Measurements from ENCODE around the gene CCDC17. TPM values are rescaled to one million over a fixed set of nuclear protein-coding genes. Genes with fewer than 3 reads are reported as not detected.
"Not testable (repeated sequence)": the region's sequence is repeated elsewhere in the genome, so short reads cannot be mapped to it uniquely, and the experiment has no call there.

CCDC17 gene
- total RNA-seq, 1 donor = 0.72 TPM

DNA sequence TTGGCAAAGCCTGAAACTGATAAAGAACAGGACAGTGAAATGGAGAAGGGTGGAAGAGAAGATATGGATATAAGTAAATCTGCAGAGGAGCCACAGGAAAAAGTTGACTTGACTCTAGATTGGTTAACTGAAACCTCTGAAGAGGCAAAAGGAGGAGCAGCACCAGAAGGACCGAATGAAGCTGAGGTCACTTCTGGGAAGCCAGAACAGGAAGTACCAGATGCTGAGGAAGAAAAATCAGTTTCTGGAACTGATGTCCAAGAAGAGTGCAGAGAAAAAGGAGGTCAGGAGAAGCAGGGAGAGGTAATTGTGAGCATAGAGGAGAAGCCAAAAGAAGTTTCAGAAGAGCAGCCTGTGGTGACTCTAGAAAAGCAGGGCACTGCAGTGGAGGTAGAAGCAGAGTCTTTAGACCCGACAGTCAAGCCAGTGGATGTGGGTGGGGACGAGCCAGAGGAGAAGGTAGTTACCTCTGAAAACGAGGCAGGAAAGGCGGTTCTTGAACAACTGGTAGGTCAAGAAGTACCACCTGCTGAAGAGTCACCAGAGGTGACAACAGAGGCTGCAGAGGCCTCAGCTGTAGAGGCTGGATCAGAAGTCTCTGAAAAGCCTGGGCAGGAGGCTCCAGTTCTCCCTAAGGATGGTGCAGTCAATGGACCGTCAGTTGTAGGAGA lies 16.3 kb downstream of the CCDC17 start:
- H3K27me3 ChIP-seq (ENCODE audit: insufficient read depth, low read length) = no peaks in the 10 kb centered on the region
- no peak overlapping the region for H2AFZ ChIP-seq (ENCODE audit: low read length)
- peaks cover 46% of the 10 kb centered on the region for H3K36me3 ChIP-seq (ENCODE audit: insufficient read depth, low read length)
- H3K4me3 ChIP-seq (ENCODE audit: insufficient read depth, low read length) = no peak overlapping the region
- peaks cover 11% of the 10 kb centered on the region for H3K79me2 ChIP-seq (ENCODE audit: insufficient read depth, low read length)
- TF ChIP-seq, protein P1, sequence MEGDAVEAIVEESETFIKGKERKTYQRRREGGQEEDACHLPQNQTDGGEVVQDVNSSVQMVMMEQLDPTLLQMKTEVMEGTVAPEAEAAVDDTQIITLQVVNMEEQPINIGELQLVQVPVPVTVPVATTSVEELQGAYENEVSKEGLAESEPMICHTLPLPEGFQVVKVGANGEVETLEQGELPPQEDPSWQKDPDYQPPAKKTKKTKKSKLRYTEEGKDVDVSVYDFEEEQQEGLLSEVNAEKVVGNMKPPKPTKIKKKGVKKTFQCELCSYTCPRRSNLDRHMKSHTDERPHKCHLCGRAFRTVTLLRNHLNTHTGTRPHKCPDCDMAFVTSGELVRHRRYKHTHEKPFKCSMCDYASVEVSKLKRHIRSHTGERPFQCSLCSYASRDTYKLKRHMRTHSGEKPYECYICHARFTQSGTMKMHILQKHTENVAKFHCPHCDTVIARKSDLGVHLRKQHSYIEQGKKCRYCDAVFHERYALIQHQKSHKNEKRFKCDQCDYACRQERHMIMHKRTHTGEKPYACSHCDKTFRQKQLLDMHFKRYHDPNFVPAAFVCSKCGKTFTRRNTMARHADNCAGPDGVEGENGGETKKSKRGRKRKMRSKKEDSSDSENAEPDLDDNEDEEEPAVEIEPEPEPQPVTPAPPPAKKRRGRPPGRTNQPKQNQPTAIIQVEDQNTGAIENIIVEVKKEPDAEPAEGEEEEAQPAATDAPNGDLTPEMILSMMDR (IDR thresholded peaks at IDR 0.05; ENCODE audit: extremely low read depth, low read depth, low read length) = no peak
- H3K4me1 ChIP-seq (ENCODE audit: insufficient read depth, low read length) = no peaks in the 10 kb centered on the region
- no peaks in the 10 kb centered on the region for H4K20me1 ChIP-seq (ENCODE audit: insufficient read depth, low read length)
- no peaks in the 10 kb centered on the region for H3K9me3 ChIP-seq (ENCODE audit: low read depth, low read length)
- no peak for DNase-seq (ENCODE audit: insufficient read length, low spot score, missing footprints)
- no peak overlapping the region for H3K27ac ChIP-seq (ENCODE audit: low read depth, low read length)
- H3K4me2 ChIP-seq (ENCODE audit: insufficient read depth, low read length) = no peak overlapping the region

DNA sequence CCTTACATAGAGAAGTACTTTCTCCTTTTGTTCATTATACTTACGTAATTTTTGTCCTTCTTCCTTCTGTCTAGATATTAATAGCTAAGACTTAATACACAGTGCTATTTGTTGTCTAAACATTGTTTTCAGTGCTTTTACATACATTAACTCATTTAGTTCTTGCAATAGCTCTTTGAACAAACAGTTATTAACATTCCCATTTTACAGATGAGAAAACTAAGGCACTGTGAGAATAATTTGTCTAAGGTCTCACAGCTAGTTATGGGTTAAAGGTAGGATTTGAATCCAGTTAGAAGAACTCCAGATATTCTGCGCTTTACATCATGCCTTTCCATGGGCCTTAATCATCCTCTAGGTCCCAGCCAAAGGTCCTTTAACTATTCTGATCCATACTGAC lies 19.6 kb downstream of the CCDC17 start:
- Histone ChIP-seq H3K36me3 (ENCODE audit: insufficient read depth, low read length) (peaks cover 31% of the 10 kb centered on the region), H3K27me3 (ENCODE audit: insufficient read depth, low read length) (no peaks in the 10 kb centered on the region), H3K4me3 (ENCODE audit: insufficient read depth, low read length) (no peak overlapping the region), H3K27ac (ENCODE audit: low read depth, low read length) (no peak overlapping the region), H3K4me1 (ENCODE audit: insufficient read depth, low read length) (peaks cover 3% of the 10 kb centered on the region), H2AFZ (ENCODE audit: low read length) (no peak overlapping the region), H3K4me2 (ENCODE audit: insufficient read depth, low read length) (no peak overlapping the region), H3K9me3 (ENCODE audit: low read depth, low read length) (no peaks in the 10 kb centered on the region), H3K79me2 (ENCODE audit: insufficient read depth, low read length) (peaks cover 13% of the 10 kb centered on the region), H4K20me1 (ENCODE audit: insufficient read depth, low read length) (no peaks in the 10 kb centered on the region)
- TF ChIP-seq, protein P1 (IDR thresholded peaks at IDR 0.05; ENCODE audit: extremely low read depth, low read depth, low read length) = no peak
- no peak for DNase-seq (ENCODE audit: insufficient read length, low spot score, missing footprints)

DNA sequence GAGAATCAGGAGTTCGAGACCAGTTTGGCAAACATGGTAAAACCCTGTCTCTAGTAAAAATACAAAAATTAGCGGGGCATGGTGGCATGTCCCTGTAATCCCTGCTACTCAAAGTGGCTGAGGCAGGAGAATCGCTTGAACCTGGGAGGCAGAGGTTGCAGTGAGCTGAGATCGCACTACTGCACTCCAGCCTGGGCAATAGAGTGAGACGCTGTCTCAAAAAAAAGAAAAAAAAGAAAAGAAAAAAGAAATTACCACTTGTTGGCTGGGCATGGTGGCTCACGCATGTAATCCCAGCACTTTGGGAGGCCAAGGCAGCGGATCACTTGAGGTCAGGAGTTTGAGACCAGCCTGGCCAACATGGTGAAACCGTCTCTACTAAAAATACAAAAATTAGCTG lies 27.1 kb downstream of the CCDC17 start:
- not testable (repeated sequence) for H3K4me2 ChIP-seq (ENCODE audit: insufficient read depth, low read length); DNase-seq (ENCODE audit: insufficient read length, low spot score, missing footprints); H3K27me3 ChIP-seq (ENCODE audit: insufficient read depth, low read length); H3K27ac ChIP-seq (ENCODE audit: low read depth, low read length); H3K36me3 ChIP-seq (ENCODE audit: insufficient read depth, low read length); H3K4me3 ChIP-seq (ENCODE audit: insufficient read depth, low read length); H3K9me3 ChIP-seq (ENCODE audit: low read depth, low read length); H3K4me1 ChIP-seq (ENCODE audit: insufficient read depth, low read length); H4K20me1 ChIP-seq (ENCODE audit: insufficient read depth, low read length); H2AFZ ChIP-seq (ENCODE audit: low read length)
- peaks cover 44% of the 10 kb centered on the region for H3K79me2 ChIP-seq (ENCODE audit: insufficient read depth, low read length)

DNA sequence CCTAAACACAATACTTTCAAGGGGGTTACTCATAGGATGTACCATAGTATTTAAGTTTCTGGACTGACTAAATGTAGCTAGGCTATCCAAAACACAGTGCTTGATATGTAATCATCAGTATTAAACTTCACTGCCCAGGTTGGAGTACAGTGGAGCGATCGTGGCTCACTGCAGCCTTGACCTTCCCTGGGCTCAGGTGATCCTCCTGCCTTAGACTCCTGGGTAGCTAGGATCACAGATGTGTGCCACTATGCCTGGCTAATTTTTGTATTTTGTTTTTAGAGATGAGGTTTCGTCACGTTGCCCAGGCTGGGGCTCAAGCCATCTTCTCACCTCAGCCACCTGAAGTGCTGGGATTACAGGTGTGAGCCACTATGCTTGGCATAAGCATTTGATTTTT lies 29.4 kb downstream of the CCDC17 start:
- DNase-seq (ENCODE audit: insufficient read length, low spot score, missing footprints) = no peak
- peaks cover 12% of the 10 kb centered on the region for H3K36me3 ChIP-seq (ENCODE audit: insufficient read depth, low read length)
- H3K27ac ChIP-seq (ENCODE audit: low read depth, low read length) = no peak overlapping the region
- no peaks in the 10 kb centered on the region for H4K20me1 ChIP-seq (ENCODE audit: insufficient read depth, low read length)
- H3K9me3 ChIP-seq (ENCODE audit: low read depth, low read length) = no peaks in the 10 kb centered on the region
- no peaks in the 10 kb centered on the region for H3K4me1 ChIP-seq (ENCODE audit: insufficient read depth, low read length)
- TF ChIP-seq, protein P1 (IDR thresholded peaks at IDR 0.05; ENCODE audit: extremely low read depth, low read depth, low read length) = no peak
- H3K27me3 ChIP-seq (ENCODE audit: insufficient read depth, low read length) = no peaks in the 10 kb centered on the region
- H3K79me2 ChIP-seq (ENCODE audit: insufficient read depth, low read length) = peaks cover 59% of the 10 kb centered on the region
- H3K4me3 ChIP-seq (ENCODE audit: insufficient read depth, low read length) = no peak overlapping the region
- H2AFZ ChIP-seq (ENCODE audit: low read length) = no peak overlapping the region
- no peak overlapping the region for H3K4me2 ChIP-seq (ENCODE audit: insufficient read depth, low read length)
